ENCODE measurements around the gene GPC1.

GRCh38 chr2:240498171-240498957 lies 62.9 kb downstream of the GPC1 start:
- TF ChIP-seq USF2 (IDR thresholded peaks at IDR 0.05; ENCODE audit: borderline replicate concordance, low read depth, low read length) (no peak), YY1 (IDR thresholded peaks at IDR 0.05; ENCODE audit: low read depth) (no peak)

Data from SK-N-SH (cell line).